ENCODE data around the gene RAB7B.
"Not testable (repeated sequence)": the region's sequence is repeated elsewhere in the genome, so short reads cannot be mapped to it uniquely, and the experiment has no call there.

The RAB7B gene

GRCh38 chr1:206021626-206022365 is 18.6 kb upstream of the RAB7B start:
- no peak for DNase-seq

DNA sequence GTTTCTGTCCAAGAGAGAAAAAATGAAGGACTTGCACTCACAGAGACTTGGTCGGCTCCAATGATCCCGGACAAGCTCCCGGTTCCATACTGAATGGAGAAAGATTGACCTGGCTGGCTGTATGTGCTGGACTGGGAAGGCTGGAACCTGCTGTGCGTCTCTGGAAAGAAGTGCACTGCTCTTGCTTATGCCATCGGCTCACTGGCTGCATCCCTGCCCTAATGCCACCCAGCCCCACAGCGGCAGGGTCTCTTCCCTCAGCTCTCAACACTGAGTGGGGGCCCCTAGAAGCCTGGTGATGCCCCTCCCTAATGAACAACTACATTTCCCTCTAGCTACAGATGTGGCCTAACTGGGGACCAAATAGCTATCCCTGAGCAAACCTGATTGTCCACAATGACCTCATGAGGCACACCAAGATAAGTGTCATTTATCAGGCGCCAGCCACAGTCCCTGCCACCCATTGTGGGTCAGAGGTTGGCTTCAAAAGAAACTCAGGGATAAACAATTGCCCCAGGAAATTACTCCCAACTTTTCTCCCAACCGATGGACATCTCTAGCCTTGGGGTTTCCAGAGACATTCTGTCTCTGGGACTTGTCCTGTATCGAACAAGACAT is 17.9 kb upstream of the RAB7B start:
- DNase-seq = no peak

DNA sequence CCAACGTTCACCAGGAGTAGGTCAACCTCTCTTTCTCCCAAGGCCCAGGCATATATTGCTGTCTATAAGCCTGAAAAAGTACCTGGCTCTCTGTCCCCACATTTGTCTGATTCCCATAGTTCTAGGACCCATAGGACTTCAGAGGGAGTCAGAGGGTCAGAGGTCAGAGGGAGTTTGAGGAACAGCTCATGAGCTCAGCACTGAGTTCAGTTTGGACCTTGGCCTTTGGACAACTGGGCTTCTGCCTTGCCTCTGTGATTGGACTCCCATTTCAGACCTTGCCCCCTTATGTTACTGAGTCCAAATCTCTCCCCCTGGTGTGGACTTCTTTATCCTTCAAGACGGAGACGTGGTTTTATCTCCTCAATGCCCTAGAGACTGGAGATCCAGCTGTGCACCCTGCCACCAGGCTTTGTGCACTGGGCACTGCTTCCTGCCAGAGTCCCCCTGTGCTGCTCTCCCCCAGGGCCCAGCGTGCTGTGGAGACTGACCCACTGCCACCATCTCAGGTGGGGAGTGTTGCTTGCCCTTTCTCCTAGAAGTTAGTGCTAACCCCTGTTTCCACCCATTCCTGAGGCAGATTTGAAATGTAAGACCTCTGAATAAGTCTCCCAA is 17.3 kb upstream of the RAB7B start:
- no peak for DNase-seq

DNA sequence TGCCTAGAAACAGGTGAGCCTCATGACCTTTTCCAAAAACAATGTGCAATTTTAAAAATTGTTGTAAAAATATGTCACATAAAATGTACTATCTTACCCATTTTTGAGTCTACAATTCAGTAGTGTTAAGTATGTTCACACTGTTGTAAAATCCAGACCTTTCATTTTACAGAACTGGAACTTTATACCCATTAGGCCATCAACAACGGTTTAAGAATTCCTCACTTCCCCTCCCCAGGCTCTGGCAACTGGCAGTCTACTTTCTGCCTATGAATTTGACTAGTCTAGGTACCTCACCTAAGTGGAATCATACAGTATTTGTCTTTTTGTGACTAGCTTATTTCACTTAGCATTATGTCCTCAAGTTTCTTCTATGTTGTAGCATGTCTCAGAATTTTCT is 11.9 kb upstream of the RAB7B start:
- DNase-seq = no peak

DNA sequence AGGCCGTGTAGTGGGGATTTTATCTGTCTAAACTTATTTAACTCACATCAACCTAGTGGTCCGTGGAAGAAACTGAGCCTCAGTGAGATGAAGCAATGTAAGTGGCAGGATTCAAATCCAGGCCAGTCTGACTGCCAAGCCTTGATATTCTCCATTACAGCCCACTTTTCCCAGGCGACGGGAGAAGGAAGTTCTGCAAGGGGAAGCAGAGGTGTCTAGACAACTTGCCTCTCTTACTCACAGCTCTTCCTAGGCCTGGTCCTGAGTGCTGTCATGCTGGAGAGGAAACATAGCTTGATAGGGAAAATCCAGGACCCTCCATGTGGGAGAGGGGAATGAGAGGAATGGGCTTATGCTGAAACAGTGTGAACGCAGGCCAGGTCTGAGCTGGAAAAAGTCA is 11.4 kb upstream of the RAB7B start:
- DNase-seq = no peak

GRCh38 chr1:206013026-206013795 is 10.0 kb upstream of the RAB7B start:
- no peak for DNase-seq

DNA sequence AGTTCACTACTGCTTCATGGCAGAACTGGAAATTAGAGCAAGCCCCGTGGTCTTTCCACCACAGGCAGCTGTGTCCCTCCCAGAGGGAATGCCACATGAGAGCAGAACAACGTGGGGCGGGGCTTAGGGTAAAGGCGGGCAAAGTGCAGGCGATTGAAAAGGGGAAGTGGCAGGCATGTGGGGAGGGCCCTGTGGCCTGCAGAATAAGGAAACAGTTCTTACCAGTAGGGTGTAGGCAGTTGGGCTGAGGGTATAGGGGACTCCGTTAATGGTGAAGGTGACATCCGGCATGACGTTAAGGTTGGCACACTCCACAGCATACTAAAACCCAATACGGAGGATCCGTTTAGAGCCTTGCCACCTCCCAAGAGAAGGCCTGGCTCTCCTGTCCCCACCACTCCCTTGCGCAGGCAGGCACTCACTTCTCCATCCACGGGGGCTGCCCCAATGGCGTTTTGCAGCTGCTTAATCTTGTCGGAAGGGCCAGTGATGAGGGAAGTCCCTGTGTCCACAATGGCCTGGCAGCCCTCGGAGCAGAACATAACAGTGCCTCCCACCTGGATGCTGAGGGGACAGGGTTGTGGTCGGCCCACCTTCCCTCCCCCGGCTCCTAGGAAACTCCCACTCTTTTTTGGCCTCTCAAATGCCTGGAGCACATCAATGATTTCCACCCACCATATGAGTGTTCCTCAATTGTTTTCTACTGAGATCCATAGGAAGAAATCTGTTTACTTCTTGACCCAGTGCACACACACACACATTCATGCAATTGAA is 9.1 kb upstream of the RAB7B start:
- DNase-seq = no peak

DNA sequence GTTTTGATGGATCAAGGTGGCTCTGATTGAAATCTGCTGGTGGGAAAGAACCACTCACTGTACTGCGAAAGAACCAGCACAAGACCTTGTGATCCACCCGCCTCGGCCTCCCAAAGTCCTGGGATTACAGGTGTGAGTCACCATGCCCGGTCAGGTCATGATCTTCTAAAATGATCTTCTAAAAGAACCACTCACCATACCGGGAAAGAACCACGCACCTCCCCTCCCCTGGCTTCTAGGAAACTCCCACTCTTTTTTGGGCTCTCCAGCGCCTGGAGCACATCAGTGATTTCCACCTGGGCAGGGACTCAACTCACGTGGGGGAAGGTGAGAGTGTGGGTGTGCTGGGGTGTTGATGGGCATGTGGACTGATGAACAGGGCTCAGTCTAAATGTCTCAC is 7.9 kb upstream of the RAB7B start:
- DNase-seq = no peak

- DNase-seq = no peak
These were observed 6.9 kb upstream of the RAB7B start for GRCh38 chr1:206010060-206010459.

- no peak for DNase-seq
These were observed 3.8 kb upstream of the RAB7B start for GRCh38 chr1:206006946-206007345.

- DNase-seq = no peak
These were observed 2.6 kb upstream of the RAB7B start for GRCh38 chr1:206005778-206006180.

DNA sequence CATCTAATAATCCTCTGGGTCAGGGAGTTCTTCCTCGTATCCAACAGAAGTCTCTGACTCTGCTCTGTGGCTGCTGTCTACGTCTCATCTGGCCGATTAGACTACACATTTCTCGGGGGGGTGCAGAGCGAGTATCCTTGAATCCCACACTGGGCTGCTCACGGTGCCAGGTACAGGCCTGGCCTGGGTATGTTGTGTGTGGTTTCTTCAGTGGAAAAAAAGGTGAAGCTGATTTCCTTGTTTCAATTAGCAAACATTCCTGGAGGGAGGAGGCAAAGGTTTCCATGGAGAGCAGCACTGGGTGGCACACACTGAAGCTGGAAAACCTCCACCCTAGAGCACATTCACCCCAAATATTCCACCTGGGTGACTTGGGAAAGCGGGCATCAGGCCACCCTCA is 2.0 kb upstream of the RAB7B start:
- no peak for DNase-seq

GRCh38 chr1:206004826-206005225 is 1.6 kb upstream of the RAB7B start:
- DNase-seq = no peak

GRCh38 chr1:206003854-206004800 is 932 bp upstream of the RAB7B start:
- DNase-seq = no peak

GRCh38 chr1:206002160-206002559 is 1.0 kb downstream of the RAB7B start:
- DNase-seq = no peak

- no peak for DNase-seq
These were observed 1.7 kb downstream of the RAB7B start for GRCh38 chr1:206001476-206001888.

GRCh38 chr1:206000641-206001339 is 2.4 kb downstream of the RAB7B start:
- no peak for DNase-seq

DNA sequence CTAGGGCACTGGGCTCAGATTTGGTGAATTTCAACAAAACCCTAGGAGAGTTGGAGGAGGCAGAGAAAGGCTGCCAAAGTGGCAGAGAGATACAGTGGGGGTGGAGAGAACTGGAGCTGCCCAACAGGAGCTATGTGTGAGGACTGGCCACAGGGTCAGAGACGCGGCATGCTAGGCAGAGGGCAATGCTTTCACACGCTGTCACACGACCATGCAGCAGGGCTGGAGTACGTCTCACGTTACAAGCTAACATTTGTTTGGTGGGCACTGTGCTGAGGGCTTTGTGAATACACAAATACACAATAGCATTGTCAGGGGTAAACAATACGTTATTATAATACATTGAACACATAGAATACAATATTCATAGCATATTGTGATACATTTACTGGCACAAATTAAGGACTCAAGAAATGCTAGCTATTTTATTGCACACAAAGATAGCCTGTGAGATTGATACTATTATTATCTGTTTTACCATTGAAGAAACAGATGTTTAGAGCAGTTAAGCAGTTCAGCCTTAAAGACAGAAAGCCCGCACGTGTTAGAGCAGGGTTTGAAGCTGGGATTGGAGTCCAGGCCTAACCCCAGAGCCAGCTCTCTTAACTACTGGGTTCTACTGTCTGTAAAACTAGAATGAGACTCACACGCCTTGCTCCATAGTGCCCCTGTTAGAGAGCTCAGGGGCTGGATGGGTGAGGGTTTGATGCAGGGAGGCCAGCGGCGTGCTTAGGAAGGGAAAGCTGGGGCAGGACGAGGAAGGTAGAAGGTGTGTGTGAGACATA is 4.5 kb downstream of the RAB7B start:
- DNase-seq = no peak

DNA sequence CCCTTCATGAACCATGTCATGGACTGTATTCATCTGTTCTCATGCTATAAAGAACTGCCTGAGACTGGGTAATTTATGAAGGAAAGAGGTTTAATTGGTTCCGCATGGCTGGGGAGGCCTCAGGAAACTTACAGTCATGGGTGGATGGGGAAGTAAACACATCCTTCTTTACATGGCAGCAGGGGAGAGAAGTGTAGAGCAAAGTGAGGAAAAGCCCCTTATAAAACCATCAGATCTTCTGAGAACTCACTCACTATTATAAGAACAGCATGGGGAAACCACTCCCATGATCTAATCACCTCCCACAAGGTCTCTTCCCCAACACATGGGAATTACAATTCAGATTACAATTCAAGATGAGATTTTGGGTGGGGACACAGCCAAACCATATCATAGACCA is 6.6 kb downstream of the RAB7B start:
- DNase-seq = not testable (repeated sequence)

DNA sequence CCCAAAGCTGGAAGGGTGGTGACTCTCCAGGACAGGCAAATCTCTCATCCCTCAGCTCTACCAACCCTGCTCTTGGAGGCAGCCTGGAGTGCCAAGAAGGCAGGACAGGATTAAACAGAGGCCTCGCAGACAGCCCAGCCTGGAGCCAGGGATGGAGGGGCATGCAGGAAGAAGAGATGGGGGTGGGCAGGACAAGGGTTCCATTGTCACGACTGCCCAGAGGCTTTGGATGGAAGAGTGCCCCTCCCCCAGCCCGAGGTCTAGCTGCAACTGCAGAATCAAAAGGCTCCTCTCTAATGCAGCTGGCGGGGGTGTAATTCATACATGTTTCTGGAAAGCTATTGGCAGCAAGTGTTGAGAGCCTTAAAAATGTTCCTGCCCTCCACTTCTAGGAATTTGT is 8.8 kb downstream of the RAB7B start:
- DNase-seq = no peak
